Memory B cell (primary cell): ENCODE measurements around the gene EPHB4.
A peak's percentile ranks its signal among the peaks of the same experiment; 100 is the strongest.
"Not testable (repeated sequence)": the region's sequence is repeated elsewhere in the genome, so short reads cannot be mapped to it uniquely, and the experiment has no call there.

ENCODE experiments used
- ATAC-seq: fragments of 150-1000 bp; cut with Tn5 transposase; 2 replicates; pipeline ENCODE4 v1.10.0; 2021; ENCODE audit warnings: low read depth, mild to moderate bottlenecking, moderate library complexity
- DNase-seq, 2 donors: peaks; one replicate each; pipeline ENCODE4 v3.0.0; 2022; ENCODE audit warnings: low spot score in 2 of 2
- H3K27ac Mint-ChIP-seq: one replicate; pipeline ENCODE4 v1.8.0; 2022; ENCODE audit warnings: mild to moderate bottlenecking, moderate library complexity, mixed read lengths
- H3K27me3 Mint-ChIP-seq: one replicate; pipeline ENCODE4 v1.8.0; 2022; ENCODE audit warnings: mixed read lengths
- H3K36me3 Mint-ChIP-seq: one replicate; pipeline ENCODE4 v1.8.0; 2022; ENCODE audit warnings: mild to moderate bottlenecking, mixed read lengths
- H3K4me1 Mint-ChIP-seq: one replicate; pipeline ENCODE4 v1.8.0; 2022; ENCODE audit warnings: mixed read lengths
- H3K4me3 Mint-ChIP-seq: one replicate; pipeline ENCODE4 v1.8.0; 2022; ENCODE audit warnings: mild to moderate bottlenecking, moderate library complexity, mixed read lengths
- H3K9me3 Mint-ChIP-seq: one replicate; pipeline ENCODE4 v1.8.0; 2022; ENCODE audit warnings: mixed read lengths

Gene EPHB4

DNA sequence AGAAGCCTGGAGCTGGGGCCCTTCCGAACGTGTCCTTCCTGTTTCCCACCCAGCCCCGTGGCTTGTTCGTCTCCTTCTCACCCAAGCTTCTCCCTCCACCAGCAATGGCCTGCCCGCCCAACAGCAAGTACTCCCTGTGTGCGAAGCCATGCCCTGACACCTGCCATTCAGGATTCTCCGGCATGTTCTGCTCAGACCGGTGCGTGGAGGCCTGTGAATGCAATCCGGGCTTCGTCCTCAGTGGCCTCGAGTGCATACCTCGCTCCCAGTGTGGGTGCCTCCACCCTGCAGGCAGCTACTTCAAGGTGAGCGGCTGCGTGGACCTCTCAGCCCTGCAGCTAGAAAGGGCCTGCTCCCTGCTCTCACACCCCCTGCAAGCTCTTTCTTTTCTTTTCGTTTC, 62.1 kb downstream of the EPHB4 start:
- H3K9me3 Mint-ChIP-seq = no peaks in the 10 kb centered on the region
- H3K27ac Mint-ChIP-seq = no peak overlapping the region
- no peaks in the 10 kb centered on the region for H3K4me1 Mint-ChIP-seq
- DNase-seq = no peak
- no peaks in the 10 kb centered on the region for H3K36me3 Mint-ChIP-seq
- H3K27me3 Mint-ChIP-seq = peaks cover 16% of the 10 kb centered on the region
- ATAC-seq = no peak
- H3K4me3 Mint-ChIP-seq = no peak overlapping the region

DNA sequence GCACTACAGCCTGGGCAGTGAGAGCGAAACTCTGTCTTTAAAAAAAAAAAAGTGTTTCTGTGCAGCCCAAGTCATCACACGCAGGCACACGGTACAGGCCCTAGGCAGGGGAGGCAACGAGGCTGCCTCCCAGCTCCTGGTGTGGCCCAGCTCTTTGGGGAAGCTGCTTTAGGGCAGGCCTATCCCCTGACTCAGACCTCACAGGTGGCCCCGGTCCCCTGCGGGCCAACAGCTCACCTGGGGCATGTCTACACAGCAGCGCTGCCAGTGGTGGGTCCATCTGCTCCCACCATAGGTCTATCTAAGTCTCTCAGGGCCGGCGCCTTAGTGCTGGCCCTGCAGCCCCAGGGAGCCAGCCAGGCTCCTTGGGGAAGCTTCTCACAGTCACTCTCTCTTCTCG, 62.5 kb downstream of the EPHB4 start:
- Mint-ChIP-seq H3K27ac (no peak overlapping the region), H3K36me3 (no peaks in the 10 kb centered on the region), H3K9me3 (no peaks in the 10 kb centered on the region), H3K4me3 (no peak overlapping the region), H3K27me3 (peaks cover 15% of the 10 kb centered on the region), H3K4me1 (no peaks in the 10 kb centered on the region)
- DNase-seq = no peak
- no peak for ATAC-seq

DNA sequence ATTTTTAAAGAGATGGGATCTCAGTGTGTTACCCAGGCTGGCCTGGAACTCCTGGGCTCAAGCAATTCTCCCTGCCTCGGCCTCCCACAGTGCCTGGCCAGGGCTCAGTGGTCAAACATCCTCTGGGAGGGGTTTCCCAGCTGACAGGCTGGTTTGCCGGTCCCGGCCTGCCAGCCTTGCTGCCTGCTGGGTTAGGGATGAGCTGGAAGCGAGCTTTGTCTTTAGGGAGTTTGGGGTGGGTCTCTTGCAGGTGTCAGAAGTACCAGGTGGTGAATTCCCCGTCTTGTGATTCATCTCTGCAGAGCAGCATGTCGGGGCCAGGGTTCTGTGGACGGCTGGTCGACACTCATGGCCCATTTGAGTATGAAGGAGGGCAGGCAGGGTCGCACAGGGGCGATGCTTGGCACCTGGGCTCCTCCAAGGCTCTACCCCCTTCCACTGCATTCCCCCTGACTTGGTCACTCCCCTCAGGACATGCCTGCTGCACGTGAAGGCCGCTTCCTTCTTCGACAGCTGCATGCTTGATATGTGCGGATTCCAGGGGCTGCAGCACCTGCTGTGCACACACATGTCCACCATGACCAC, 63.7 kb downstream of the EPHB4 start:
- Mint-ChIP-seq H3K27me3 (peaks cover 8% of the 10 kb centered on the region), H3K9me3 (no peaks in the 10 kb centered on the region), H3K36me3 (no peaks in the 10 kb centered on the region), H3K4me3 (no peak overlapping the region), H3K27ac (no peak overlapping the region), H3K4me1 (no peaks in the 10 kb centered on the region)
- no peak for DNase-seq
- ATAC-seq = no peak

DNA sequence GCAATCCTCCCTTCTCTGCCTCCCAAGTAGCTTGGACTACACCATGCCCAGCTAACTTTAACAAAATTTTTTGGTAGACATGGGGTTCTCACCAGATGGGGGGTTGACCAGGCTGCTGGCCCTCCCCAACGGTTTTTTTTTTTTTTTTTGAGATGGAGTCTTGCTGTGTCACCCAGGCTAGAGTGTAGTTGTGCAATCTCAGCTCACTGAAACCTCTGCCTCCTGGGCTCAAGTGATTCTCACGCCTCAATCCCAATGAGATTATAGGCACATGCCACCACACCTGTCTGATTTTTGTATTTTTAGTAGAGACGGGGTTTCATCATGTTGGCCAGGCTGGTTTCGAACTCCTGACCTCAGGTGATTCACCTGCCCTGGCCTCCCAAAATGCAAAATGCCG, 64.5 kb downstream of the EPHB4 start:
- not testable (repeated sequence) for H3K27me3 Mint-ChIP-seq, H3K36me3 Mint-ChIP-seq, ATAC-seq, H3K4me1 Mint-ChIP-seq, H3K9me3 Mint-ChIP-seq, DNase-seq, H3K27ac Mint-ChIP-seq, H3K4me3 Mint-ChIP-seq

DNA sequence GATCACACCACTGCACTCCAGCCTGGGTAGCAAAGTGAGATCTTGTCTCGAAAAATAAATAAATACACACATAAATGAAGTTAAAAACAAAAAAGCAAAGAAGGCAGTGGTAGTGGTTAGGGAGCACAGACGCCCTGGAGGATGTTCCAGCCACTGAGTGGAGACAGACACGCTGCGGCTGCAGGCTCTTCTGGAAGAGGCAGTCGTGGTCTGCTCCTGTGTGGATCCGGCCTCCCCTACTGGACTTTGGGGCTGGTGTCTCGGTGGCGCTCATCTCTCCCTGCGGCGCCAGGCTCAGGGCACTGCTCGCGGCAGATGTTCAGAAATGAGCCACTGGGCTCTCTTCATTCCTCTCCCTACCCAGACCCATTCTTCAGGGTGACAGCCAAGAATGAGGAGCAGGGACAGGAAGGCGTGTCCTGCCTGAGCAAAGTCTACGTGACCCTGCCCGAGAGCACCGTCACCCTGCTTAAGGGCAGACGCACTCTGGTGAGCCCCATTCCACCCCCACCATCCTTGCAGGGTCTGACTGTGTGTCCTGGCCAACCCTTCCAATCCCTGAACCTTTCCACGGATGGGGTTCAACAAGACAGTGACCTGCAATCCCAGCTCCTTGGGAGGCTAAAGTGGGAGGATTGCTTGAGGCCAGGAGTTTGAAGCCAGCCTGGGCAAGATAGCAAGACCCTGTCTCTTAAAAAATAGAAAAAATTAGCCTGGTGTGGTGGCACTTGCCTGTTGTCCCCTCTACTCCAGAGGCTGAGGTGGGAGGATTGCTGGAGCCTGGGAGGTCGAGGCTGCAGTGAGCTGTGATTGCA, 67.8 kb downstream of the EPHB4 start:
- ATAC-seq (no peak), DNase-seq (no peak)
- no peaks in the 10 kb centered on the region for H3K9me3 Mint-ChIP-seq
- H3K27ac Mint-ChIP-seq = peak overlapping the region; percentile 58
- H3K4me3 Mint-ChIP-seq = no peak overlapping the region
- no peaks in the 10 kb centered on the region for H3K4me1 Mint-ChIP-seq
- H3K36me3 Mint-ChIP-seq = no peaks in the 10 kb centered on the region
- H3K27me3 Mint-ChIP-seq = peaks cover 6% of the 10 kb centered on the region

DNA sequence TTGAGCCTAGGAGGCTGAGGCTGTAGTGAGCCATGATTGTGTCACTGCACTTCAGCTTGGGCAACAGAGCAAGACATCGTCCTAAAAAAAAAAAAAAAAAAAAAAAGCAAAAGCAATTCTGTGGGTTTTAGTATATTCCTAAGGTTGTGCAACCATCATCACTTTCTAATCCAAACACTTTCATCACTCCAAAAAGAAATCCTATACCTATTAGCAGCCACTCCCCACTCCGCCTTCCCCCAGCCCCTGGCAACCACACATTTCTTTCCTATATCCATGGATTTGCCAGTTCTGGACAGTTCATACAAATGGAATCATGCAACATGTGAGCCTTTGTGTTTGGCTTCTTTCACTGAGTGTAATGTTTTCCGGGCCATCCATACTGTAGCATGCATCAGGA, 73.6 kb downstream of the EPHB4 start:
- no peaks in the 10 kb centered on the region for H3K9me3 Mint-ChIP-seq
- peaks cover 20% of the 10 kb centered on the region for H3K27me3 Mint-ChIP-seq
- H3K27ac Mint-ChIP-seq = no peak overlapping the region
- H3K36me3 Mint-ChIP-seq = no peaks in the 10 kb centered on the region
- H3K4me3 Mint-ChIP-seq = no peak overlapping the region
- DNase-seq (no peak), ATAC-seq (no peak)
- no peaks in the 10 kb centered on the region for H3K4me1 Mint-ChIP-seq

DNA sequence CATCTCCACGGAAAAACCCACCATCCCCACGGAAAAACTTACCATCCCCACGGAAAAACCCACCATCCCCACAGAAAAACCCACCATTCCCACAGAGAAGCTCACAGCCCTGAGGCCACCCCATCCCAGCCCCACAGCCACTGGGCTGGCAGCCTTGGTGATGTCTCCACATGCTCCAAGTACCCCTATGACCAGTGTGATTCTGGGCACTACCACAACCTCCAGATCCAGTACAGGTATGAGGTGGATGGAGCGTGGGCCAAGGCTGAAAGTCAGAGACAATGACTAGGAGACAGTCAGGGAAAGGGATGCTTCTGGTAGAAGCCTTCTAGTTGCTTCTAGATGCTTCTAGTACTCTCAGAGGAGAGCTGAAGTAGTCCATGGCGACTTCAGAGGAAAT, 74.3 kb downstream of the EPHB4 start:
- Mint-ChIP-seq H3K27ac (no peak overlapping the region), H3K36me3 (no peaks in the 10 kb centered on the region), H3K4me3 (no peak overlapping the region), H3K27me3 (peaks cover 21% of the 10 kb centered on the region), H3K4me1 (no peaks in the 10 kb centered on the region), H3K9me3 (no peaks in the 10 kb centered on the region)
- DNase-seq (no peak), ATAC-seq (no peak)
